HG03460 (cell line): ENCODE results near the gene GOLGA2.

Experiments used
- ATAC-seq: cut with Tn5 transposase; IDR thresholded peaks from one replicate; pipeline ENCODE4 v1.9.1; 2021; ENCODE audit not compliant: unreplicated experiment

The GOLGA2 gene

GRCh38 chr9:128257907-128258306 is 17.9 kb downstream of the GOLGA2 start:
- no peak for ATAC-seq

DNA sequence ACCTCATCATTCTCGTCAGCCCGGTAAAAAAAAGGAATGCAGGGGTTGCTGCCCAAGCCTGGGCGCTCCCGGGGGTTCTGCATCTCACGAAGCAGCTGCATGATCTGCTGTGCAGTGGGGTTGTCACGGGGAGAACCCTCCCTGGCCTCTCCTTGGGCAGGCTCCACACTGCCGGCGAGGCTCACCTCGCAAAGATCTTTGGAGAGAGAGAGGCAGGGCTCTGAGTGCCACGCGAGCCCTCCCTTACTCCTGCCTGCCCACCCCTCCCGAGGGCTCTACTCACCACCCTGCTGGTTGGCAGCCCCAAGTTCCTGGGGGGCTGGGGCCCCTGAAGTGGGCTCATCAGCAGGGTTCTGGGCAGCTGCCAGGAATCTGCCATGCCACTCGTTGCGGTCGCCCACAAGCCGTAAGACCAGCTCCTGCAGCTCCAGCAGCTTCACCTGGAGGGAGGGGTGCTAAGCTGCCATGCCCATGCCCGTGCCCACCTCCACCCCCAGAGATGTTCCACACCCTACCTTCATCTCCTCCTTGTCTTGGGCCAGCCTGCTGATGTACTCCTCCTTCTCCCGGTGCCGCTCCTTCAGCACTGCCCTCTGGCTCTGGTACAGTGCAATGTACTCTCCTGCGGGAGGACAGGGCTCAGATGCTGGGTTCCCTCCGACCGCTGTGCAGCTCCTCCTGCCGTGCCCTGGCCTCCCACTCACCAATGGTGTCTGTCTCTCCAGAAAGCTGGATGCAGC is 18.6 kb downstream of the GOLGA2 start:
- no peak for ATAC-seq

GRCh38 chr9:128254855-128255759 is 20.7 kb downstream of the GOLGA2 start:
- no peak for ATAC-seq

DNA sequence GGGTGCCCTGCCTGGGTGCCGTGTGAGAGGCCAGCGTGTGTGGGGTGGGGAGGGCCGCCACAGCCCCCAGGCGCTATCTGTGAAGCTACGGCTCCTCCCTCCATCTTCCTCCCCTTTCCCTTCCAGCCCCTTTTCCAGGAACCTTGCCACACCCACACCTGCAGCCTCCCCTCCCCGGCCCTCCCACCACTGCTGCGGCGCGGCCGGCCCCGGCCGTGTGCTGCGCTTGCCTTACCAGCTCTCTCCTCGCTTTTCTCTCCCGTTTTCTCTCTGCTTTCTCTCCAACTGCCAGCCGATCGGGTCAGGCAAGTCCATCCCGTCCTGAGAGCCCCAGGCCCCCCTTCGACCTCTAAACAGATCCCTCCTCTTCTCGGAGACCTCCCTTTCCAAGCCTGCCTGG is 21.4 kb downstream of the GOLGA2 start:
- no peak for ATAC-seq

GRCh38 chr9:128253991-128254346 is 21.8 kb downstream of the GOLGA2 start:
- ATAC-seq: no peak

- no peak for ATAC-seq
Observed at GRCh38 chr9:128253140-128253990, 22.4 kb downstream of the GOLGA2 start.

GRCh38 chr9:128252317-128253139 is 23.3 kb downstream of the GOLGA2 start:
- no peak for ATAC-seq

GRCh38 chr9:128251732-128252100 is 24.1 kb downstream of the GOLGA2 start:
- ATAC-seq: no peak

GRCh38 chr9:128250839-128251731 is 24.7 kb downstream of the GOLGA2 start:
- ATAC-seq: peak; percentile 13

DNA sequence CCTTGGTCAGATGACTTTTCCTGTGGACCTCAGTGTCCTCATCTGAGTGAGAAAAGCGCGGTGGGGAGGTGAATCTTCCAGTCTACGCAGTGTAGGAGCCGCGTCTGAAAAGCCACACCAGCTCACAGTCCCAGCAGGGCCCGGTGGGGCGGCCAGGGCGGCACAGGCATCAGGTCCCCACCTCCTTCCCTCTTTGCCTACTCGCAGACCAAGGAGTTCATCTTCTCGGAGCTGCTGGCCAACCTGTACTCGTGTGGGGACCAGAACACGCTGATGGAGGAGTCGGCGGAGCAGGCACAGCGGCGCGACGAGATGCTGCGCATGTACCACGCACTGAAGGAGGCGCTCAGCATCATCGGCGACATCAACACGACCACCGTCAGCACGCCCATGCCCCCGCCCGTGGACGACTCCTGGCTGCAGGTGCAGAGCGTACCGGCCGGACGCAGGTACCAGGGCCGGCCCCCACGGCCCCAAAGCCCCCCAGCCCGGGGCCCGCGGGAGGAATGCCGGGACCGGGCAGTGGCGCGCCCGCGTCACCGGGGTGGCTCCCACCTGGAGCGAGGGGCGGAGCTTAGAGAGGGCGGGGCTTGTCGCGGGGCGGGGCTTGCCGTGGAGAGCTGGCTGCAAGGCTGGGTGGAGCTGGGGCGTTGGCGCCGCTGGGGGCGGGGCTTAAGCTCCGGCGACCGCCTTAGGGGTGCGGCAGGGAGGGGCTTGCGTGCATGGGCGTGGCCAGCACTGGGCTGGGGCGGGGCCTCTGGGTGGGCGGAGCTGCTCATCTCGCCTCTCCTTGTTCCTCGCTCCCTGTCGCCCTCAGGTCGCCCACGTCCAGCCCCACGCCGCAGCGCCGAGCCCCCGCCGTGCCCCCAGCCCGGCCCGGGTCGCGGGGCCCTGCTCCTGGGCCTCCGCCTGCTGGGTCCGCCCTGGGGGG is 25.6 kb downstream of the GOLGA2 start:
- ATAC-seq: peak; percentile 82

- ATAC-seq: no peak
Observed at GRCh38 chr9:128249558-128249907, 26.3 kb downstream of the GOLGA2 start.

GRCh38 chr9:128247226-128247803 is 28.5 kb downstream of the GOLGA2 start:
- no peak for ATAC-seq

DNA sequence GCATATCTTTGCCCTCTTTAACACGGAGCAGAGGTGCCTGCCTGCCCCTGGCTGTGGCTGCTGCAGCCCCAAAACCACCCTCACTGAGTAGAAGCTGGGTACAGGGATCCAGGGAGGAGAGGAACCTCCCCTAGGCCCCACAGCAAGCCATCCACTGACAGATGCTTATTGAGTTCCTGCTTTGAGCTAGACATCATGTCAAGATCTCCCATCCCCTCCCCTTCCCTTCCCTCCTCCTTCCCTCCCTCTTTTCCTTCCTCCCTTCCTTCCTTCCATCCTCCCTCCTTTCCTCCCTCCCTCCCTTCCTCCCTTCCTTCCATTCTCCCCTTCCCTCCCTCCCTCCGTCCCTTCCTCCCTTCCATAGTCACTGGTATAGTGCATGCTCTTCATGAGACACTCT is 29.3 kb downstream of the GOLGA2 start:
- no peak for ATAC-seq

GRCh38 chr9:128245421-128246151 is 30.2 kb downstream of the GOLGA2 start:
- no peak for ATAC-seq

DNA sequence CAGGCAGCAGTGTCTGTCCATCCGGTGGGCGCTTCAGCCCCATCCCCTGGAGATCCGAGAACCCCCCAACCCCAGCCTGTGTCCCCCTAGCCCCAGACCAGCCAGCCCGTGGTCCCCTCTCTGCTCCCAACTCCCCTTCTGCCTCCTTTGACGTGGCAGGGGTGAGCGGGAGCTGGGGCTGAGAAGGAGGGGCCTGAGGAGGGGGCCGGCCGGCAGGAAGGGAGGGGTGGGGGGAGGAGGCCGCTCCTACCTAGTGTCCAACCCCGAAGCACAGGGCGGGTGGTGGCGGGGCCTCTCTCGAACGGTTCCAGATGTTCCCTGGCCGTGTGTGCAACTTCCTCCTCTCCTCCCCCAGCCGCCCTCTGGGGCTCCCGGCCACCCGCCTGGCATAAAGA is 31.0 kb downstream of the GOLGA2 start:
- ATAC-seq: no peak

- ATAC-seq: no peak
Observed at GRCh38 chr9:128244091-128244836, 31.5 kb downstream of the GOLGA2 start.
